HEK293 (cell line): ENCODE measurements around the gene PIP4K2A.

ENCODE experiments used
- CTCF ChIA-PET: fragments of 350-600 bp; formaldehyde crosslinking; extraction: SDS; loops from one replicate; lab custom pipeline; 2021; ENCODE audit warnings: antibody characterized with exemption; lab: Yijun Ruan, JAX
- POLR2A ChIA-PET: fragments of 300-600 bp; formaldehyde crosslinking; extraction: SDS; loops from one replicate; lab custom pipeline; 2020; ENCODE audit warnings: antibody characterized with exemption, inconsistent platforms; lab: Yijun Ruan, JAX
- H3K27ac ChIP-seq: fragments of 200-500 bp; sonication (Bioruptor generic); 2 replicates; pipeline ENCODE4 v1.5.1; 2014; ENCODE audit warnings: low read depth, low read length, control low read depth, inconsistent platforms; ENCODE audit errors: extremely low read depth
- H3K36me3 ChIP-seq, 2 experiments: fragments of 200-500 bp in 1 of 2; sonication (Bioruptor generic) in 1 of 2; 1 replicate in 1 of 2; 2 replicates in 1 of 2; pipeline ENCODE4 v1.5.1; 2014 to 2017; ENCODE audit warnings: inconsistent platforms in 2 of 2, low read length in 2 of 2; ENCODE audit not compliant: control insufficient read depth in 2 of 2, insufficient read depth in 1 of 2
- H3K4me1 ChIP-seq: fragments of 200-500 bp; sonication (Bioruptor generic); 2 replicates; pipeline ENCODE4 v1.5.1; 2014; ENCODE audit warnings: mild to moderate bottlenecking, low read length, inconsistent platforms; ENCODE audit not compliant: control insufficient read depth, insufficient read depth
- H3K4me3 ChIP-seq: 2 replicates; pipeline ENCODE4 v1.5.1; 2011; ENCODE audit warnings: low read depth, mild to moderate bottlenecking, control low read depth, low read length, moderate library complexity
- H3K9me3 ChIP-seq: fragments of 200-500 bp; sonication (Bioruptor generic); 2 replicates; pipeline ENCODE4 v1.5.1; 2014; ENCODE audit warnings: low read depth, low read length, inconsistent platforms; ENCODE audit not compliant: control insufficient read depth, insufficient read depth
- ATF2 ChIP-seq: fragments of 450-650 bp; formaldehyde crosslinking; IDR thresholded peaks from 2 replicates; pipeline ENCODE4 v1.5.1; 2016; ENCODE audit warnings: missing biosample characterization, missing genetic modification characterization, low read depth
- GLI2 ChIP-seq: fragments of 450-650 bp; formaldehyde crosslinking; IDR thresholded peaks from 2 replicates; pipeline ENCODE4; 2017; ENCODE audit warnings: missing biosample characterization, missing genetic modification characterization, low read depth, borderline replicate concordance
- ZBTB1 ChIP-seq: fragments of 450-650 bp; formaldehyde crosslinking; IDR thresholded peaks from 2 replicates; pipeline ENCODE4 v1.5.1; 2016; ENCODE audit warnings: missing biosample characterization, missing genetic modification characterization
- ZBTB21 ChIP-seq: fragments of 450-650 bp; formaldehyde crosslinking; IDR thresholded peaks from 2 replicates; pipeline ENCODE4 v1.5.1; 2017; ENCODE audit warnings: missing biosample characterization, missing genetic modification characterization
- ZBTB44 ChIP-seq: fragments of 450-650 bp; IDR thresholded peaks from 2 replicates; pipeline ENCODE4 v1.5.1; 2018; ENCODE audit warnings: missing biosample characterization, mild to moderate bottlenecking, missing genetic modification characterization
- ZBTB6 ChIP-seq: fragments of 450-650 bp; formaldehyde crosslinking; IDR thresholded peaks from 2 replicates; pipeline ENCODE4 v1.5.1; 2017; ENCODE audit warnings: missing biosample characterization, missing genetic modification characterization
- ZNF211 ChIP-seq: fragments of 450-650 bp; formaldehyde crosslinking; IDR thresholded peaks from 2 replicates; pipeline ENCODE4 v1.5.1; 2016; ENCODE audit warnings: low read depth, missing biosample characterization, missing genetic modification characterization
- ZNF266 ChIP-seq: fragments of 450-650 bp; formaldehyde crosslinking; IDR thresholded peaks from 2 replicates; pipeline ENCODE4 v1.5.1; 2016; ENCODE audit warnings: missing biosample characterization, missing genetic modification characterization, low read depth
- ZNF292 ChIP-seq: fragments of 450-650 bp; formaldehyde crosslinking; IDR thresholded peaks from 2 replicates; pipeline ENCODE4 v1.5.1; 2016; ENCODE audit warnings: low read depth, missing biosample characterization, missing genetic modification characterization, borderline replicate concordance
- ZNF549 ChIP-seq: fragments of 450-650 bp; IDR thresholded peaks from 2 replicates; pipeline ENCODE4 v1.5.1; 2018; ENCODE audit warnings: missing biosample characterization, missing genetic modification characterization, mild to moderate bottlenecking, inconsistent platforms, moderate library complexity
- ZNF621 ChIP-seq: fragments of 450-650 bp; formaldehyde crosslinking; IDR thresholded peaks from 2 replicates; pipeline ENCODE4 v1.5.1; 2017; ENCODE audit warnings: missing biosample characterization, missing genetic modification characterization
- ZNF664 ChIP-seq: fragments of 450-650 bp; formaldehyde crosslinking; IDR thresholded peaks from 2 replicates; pipeline ENCODE4 v1.5.1; 2016; ENCODE audit warnings: missing biosample characterization, missing genetic modification characterization
- ZNF707 ChIP-seq: fragments of 450-650 bp; formaldehyde crosslinking; IDR thresholded peaks from 2 replicates; pipeline ENCODE4 v1.5.1; 2016; ENCODE audit warnings: missing biosample characterization, missing genetic modification characterization
- ZNF747 ChIP-seq: fragments of 450-650 bp; formaldehyde crosslinking; IDR thresholded peaks from 2 replicates; pipeline ENCODE4 v1.5.1; 2016; ENCODE audit warnings: missing biosample characterization, missing genetic modification characterization
- TF ChIP-seq, protein P1 (sequence below): fragments of 450-650 bp; formaldehyde crosslinking; conservative IDR thresholded peaks from 2 replicates; pipeline ENCODE4 v1.5.1; 2016; ENCODE audit warnings: low read depth, missing biosample characterization, missing genetic modification characterization
- TF ChIP-seq, protein P2 (sequence below): fragments of 450-650 bp; formaldehyde crosslinking; IDR thresholded peaks from 2 replicates; pipeline ENCODE4 v1.5.1; 2016; ENCODE audit warnings: missing biosample characterization, missing genetic modification characterization

PIP4K2A gene

DNA sequence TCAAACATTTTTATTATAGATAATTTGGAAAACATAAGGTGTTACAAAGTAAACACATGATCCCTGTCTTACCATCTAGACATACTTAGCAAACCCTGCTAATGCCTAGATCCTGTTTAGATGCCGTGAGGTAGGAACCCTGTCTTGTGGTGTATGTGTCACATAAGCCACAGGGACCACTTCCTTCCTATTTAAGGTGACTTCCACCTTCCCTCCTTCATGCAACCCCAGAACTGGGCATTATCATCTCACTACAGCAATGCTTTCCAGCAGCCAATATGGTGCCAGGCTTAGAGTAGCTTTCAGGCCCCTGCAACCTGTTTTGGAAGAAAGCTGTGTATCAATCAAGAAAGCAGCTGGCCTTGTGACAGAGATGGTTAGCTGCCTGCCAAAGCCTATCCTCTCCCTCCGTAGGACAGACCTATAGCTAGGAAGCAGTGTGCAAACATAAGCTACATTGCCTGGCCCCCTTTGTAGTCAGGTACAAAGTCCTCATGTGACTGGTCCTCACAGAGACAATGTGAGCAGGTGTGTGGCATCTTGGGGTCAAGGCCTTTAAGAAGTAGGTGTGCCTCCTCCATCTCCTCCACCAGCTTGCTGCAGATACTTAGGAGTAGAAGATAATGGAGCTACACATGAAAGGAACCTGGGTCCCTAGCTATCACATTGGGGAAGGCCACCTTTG lies 222.3 kb downstream of the PIP4K2A start:
- Histone ChIP-seq H3K4me3 (no peak overlapping the region), H3K27ac (no peak overlapping the region), H3K36me3 (no peaks in the 10 kb centered on the region), H3K9me3 (no peaks in the 10 kb centered on the region), H3K4me1 (no peaks in the 10 kb centered on the region)
- ChIA-PET POLR2A (no interaction called here), CTCF (interaction anchor here (0.5 to 0.7 kb wide), 2 partner anchors 24 to 37 kb away, joined by 3 to 4 read pairs; no protein-coding TSS in a partner anchor)
- no peak for TF ChIP-seq ZBTB44 (tag by site-specific recombination)

DNA sequence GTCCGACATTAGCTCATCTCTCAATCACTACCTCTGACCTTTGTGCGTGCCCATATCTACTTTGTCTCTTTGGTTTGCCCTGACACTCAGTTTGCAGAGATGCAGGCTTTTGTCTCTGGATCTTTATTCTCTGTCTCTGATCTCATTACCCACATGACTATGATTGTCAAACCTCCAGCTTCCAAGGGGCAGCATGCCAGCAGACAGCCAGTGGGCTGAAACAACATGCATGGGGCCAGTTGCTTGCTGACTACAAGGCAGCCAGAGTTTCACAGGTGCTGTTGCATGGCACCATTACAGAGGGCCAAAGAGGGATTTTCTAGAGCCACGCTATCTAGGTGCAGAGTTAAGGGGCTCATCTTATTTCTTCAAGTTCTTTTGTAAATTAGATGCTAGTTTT lies 222.9 kb downstream of the PIP4K2A start:
- Histone ChIP-seq H3K36me3 (no peaks in the 10 kb centered on the region), H3K4me3 (no peak overlapping the region), H3K4me1 (no peaks in the 10 kb centered on the region), H3K9me3 (no peaks in the 10 kb centered on the region), H3K27ac (no peak overlapping the region)
- POLR2A ChIA-PET: no interaction called here
- CTCF ChIA-PET: interaction anchor here (1.5 kb wide), 1 partner anchor 22 kb away, joined by 4 read pairs; no protein-coding TSS in a partner anchor
- TF ChIP-seq ZNF292 (tag by site-specific recombination): no peak
- no peak for TF ChIP-seq GLI2 (tag by site-specific recombination)
- TF ChIP-seq, protein P1, sequence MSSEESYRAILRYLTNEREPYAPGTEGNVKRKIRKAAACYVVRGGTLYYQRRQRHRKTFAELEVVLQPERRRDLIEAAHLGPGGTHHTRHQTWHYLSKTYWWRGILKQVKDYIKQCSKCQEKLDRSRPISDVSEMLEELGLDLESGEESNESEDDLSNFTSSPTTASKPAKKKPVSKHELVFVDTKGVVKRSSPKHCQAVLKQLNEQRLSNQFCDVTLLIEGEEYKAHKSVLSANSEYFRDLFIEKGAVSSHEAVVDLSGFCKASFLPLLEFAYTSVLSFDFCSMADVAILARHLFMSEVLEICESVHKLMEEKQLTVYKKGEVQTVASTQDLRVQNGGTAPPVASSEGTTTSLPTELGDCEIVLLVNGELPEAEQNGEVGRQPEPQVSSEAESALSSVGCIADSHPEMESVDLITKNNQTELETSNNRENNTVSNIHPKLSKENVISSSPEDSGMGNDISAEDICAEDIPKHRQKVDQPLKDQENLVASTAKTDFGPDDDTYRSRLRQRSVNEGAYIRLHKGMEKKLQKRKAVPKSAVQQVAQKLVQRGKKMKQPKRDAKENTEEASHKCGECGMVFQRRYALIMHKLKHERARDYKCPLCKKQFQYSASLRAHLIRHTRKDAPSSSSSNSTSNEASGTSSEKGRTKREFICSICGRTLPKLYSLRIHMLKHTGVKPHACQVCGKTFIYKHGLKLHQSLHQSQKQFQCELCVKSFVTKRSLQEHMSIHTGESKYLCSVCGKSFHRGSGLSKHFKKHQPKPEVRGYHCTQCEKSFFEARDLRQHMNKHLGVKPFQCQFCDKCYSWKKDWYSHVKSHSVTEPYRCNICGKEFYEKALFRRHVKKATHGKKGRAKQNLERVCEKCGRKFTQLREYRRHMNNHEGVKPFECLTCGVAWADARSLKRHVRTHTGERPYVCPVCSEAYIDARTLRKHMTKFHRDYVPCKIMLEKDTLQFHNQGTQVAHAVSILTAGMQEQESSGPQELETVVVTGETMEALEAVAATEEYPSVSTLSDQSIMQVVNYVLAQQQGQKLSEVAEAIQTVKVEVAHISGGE (tag by site-specific recombination): no peak
- TF ChIP-seq ZNF664 (tag by site-specific recombination): no peak
- no peak for TF ChIP-seq ZNF266 (tag by site-specific recombination)

GRCh38 chr10:22489975-22490374 lies 224.4 kb downstream of the PIP4K2A start:
- Histone ChIP-seq H3K36me3 (no peaks in the 10 kb centered on the region), H3K27ac (no peak overlapping the region), H3K4me3 (no peak overlapping the region), H3K4me1 (no peaks in the 10 kb centered on the region), H3K9me3 (no peaks in the 10 kb centered on the region)
- ChIA-PET POLR2A (no interaction called here), CTCF (interaction anchor here (1.5 kb wide), 1 partner anchor 24 kb away, joined by 4 read pairs; no protein-coding TSS in a partner anchor)
- TF ChIP-seq ZNF211 (tag by site-specific recombination): no peak
- TF ChIP-seq ZNF707: no peak
- no peak for TF ChIP-seq ZBTB6 (tag by site-specific recombination)
- no peak for TF ChIP-seq ZNF549 (tag by site-specific recombination)
- no peak for TF ChIP-seq ZNF664 (tag by site-specific recombination)
- TF ChIP-seq ZBTB1 (tag by site-specific recombination): no peak
- TF ChIP-seq ZBTB21 (tag by site-specific recombination): no peak
- no peak for TF ChIP-seq ATF2 (tag by site-specific recombination)
- no peak for TF ChIP-seq ZNF621 (tag by site-specific recombination)
- no peak for TF ChIP-seq ZNF747 (tag by site-specific recombination)
- TF ChIP-seq, protein P2, sequence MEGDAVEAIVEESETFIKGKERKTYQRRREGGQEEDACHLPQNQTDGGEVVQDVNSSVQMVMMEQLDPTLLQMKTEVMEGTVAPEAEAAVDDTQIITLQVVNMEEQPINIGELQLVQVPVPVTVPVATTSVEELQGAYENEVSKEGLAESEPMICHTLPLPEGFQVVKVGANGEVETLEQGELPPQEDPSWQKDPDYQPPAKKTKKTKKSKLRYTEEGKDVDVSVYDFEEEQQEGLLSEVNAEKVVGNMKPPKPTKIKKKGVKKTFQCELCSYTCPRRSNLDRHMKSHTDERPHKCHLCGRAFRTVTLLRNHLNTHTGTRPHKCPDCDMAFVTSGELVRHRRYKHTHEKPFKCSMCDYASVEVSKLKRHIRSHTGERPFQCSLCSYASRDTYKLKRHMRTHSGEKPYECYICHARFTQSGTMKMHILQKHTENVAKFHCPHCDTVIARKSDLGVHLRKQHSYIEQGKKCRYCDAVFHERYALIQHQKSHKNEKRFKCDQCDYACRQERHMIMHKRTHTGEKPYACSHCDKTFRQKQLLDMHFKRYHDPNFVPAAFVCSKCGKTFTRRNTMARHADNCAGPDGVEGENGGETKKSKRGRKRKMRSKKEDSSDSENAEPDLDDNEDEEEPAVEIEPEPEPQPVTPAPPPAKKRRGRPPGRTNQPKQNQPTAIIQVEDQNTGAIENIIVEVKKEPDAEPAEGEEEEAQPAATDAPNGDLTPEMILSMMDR (tag by site-specific recombination): no peak
